HCT116 (cell line): ENCODE data around the gene ELF2. TPM values are rescaled to one million over a fixed set of nuclear protein-coding genes. Genes with fewer than 3 reads are reported as not detected.
A peak's percentile ranks its signal among the peaks of the same experiment; 100 is the strongest.

Experiments used
- ATAC-seq: fragments of 200-7000 bp; cut with Tn5 transposase; 2 replicates; pipeline ENCODE4 v1.9.1; 2020; ENCODE audit warnings: mild to moderate bottlenecking, moderate library complexity
- BruUV-seq: library from RNA; stranded (reverse); fragments of 400-500 nt; replicated peaks from 2 replicates; lab custom pipeline; 2021; lab: Mats Ljungman, UMichigan
- CTCF ChIA-PET: fragments of 300-600 bp; sonication (Branson Sonifier 250); formaldehyde crosslinking; loops from one replicate; lab custom pipeline; 2021; ENCODE audit warnings: antibody characterized with exemption; lab: Charles Lee
- POLR2A ChIA-PET: fragments of 300-600, 350-600 bp; sonication (Branson Sonifier 250); formaldehyde crosslinking; loops from one replicate; lab custom pipeline; 2021; ENCODE audit warnings: antibody characterized with exemption; lab: Charles Lee
- RAD21 ChIA-PET, 2 experiments: fragments of 300-600 bp; sonication (Branson Sonifier 250); formaldehyde crosslinking; loops; one replicate each; lab custom pipeline; 2023; ENCODE audit warnings: low total read pairs in 2 of 2; ENCODE audit not compliant: uncharacterized antibody in 2 of 2, unreplicated experiment in 2 of 2, low non-redundant PET in 1 of 2; lab: Charles Lee
- DNase-seq: peaks from one replicate; pipeline ENCODE4 v3.0.0-alpha.2; 2010; ENCODE audit warnings: low read depth, low spot score
- H2AFZ ChIP-seq: fragments of 200-600 bp; shearing (Covaris generic), sonication (generic); 2 replicates; pipeline ENCODE4 v1.6.1; 2017; ENCODE audit warnings: low read depth, mixed run types, mixed read lengths, antibody characterized with exemption, low read length; ENCODE audit not compliant: poor library complexity, severe bottlenecking
- H3K27ac ChIP-seq: 2 replicates; pipeline ENCODE4 v1.5.1; 2012; ENCODE audit warnings: low read depth, low read length
- H3K27me3 ChIP-seq: fragments of 200-600 bp; sonication (generic); 2 replicates; pipeline ENCODE4 v1.6.1; 2016; ENCODE audit warnings: mixed run types, low read length, mixed read lengths; ENCODE audit not compliant: insufficient read depth
- H3K36me3 ChIP-seq, 2 experiments: fragments of 200-500 bp in 1 of 2; fragments of 200-600 bp in 1 of 2; sonication (Bioruptor generic) in 1 of 2; sonication (generic) in 1 of 2; 2 replicates each; pipeline versions ENCODE4 v1.5.1 to v1.6.1; 2014 to 2016; ENCODE audit warnings: low read length in 2 of 2, inconsistent platforms in 1 of 2, mixed read lengths in 1 of 2, mixed run types in 1 of 2; ENCODE audit not compliant: insufficient read depth in 2 of 2, control insufficient read depth in 1 of 2
- H3K4me1 ChIP-seq, 2 experiments: fragments of 200-600 bp in 1 of 2; sonication (generic) in 1 of 2; 2 replicates each; pipeline versions ENCODE4 v1.5.1 to v1.6.1; 2012 to 2017; ENCODE audit warnings: low read length in 2 of 2, inconsistent platforms in 1 of 2, mild to moderate bottlenecking in 1 of 2, mixed read lengths in 1 of 2, mixed run types in 1 of 2, moderate library complexity in 1 of 2; ENCODE audit not compliant: insufficient read depth in 2 of 2, control insufficient read depth in 1 of 2
- H3K4me2 ChIP-seq: fragments of 200-600 bp; sonication (generic); 2 replicates; pipeline ENCODE4 v1.6.1; 2017; ENCODE audit warnings: mixed run types, low read length, mixed read lengths
- H3K4me3 ChIP-seq, 2 experiments: fragments of 200-600 bp in 1 of 2; sonication (generic) in 1 of 2; replicated peaks in 1 of 2; 2 replicates each; pipeline ENCODE4 v1.5.1; 2011 to 2016; ENCODE audit warnings: low read length in 2 of 2, control low read depth in 1 of 2, low read depth in 1 of 2, mild to moderate bottlenecking in 1 of 2, mixed read lengths in 1 of 2, mixed run types in 1 of 2
- H3K79me2 ChIP-seq: fragments of 200-600 bp; sonication (generic); 2 replicates; pipeline ENCODE4 v1.6.1; 2017; ENCODE audit warnings: mild to moderate bottlenecking, mixed run types, low read length, moderate library complexity, mixed read lengths; ENCODE audit not compliant: insufficient read depth
- H3K9ac ChIP-seq: fragments of 200-600 bp; sonication (generic); 2 replicates; pipeline ENCODE4 v1.6.1; 2016; ENCODE audit warnings: low read length, mixed read lengths
- H3K9me2 ChIP-seq: fragments of 200-600 bp; sonication (generic), shearing (Covaris generic); 2 replicates; pipeline ENCODE4 v1.6.1; 2017; ENCODE audit warnings: mixed run types, mild to moderate bottlenecking, moderate library complexity; ENCODE audit not compliant: insufficient read depth
- H3K9me3 ChIP-seq, 2 experiments: fragments of 200-500 bp in 1 of 2; fragments of 200-600 bp in 1 of 2; sonication (Bioruptor generic) in 1 of 2; sonication (generic) in 1 of 2; 2 replicates each; pipeline ENCODE4 v1.6.1; 2014 to 2017; ENCODE audit warnings: low read length in 2 of 2, mixed read lengths in 2 of 2, inconsistent platforms in 1 of 2, low read depth in 1 of 2, mild to moderate bottlenecking in 1 of 2, mixed run types in 1 of 2, moderate library complexity in 1 of 2; ENCODE audit not compliant: control insufficient read depth in 1 of 2, insufficient read depth in 1 of 2
- H4K20me1 ChIP-seq: fragments of 200-600 bp; sonication (generic), shearing (Covaris generic); 2 replicates; pipeline ENCODE4 v1.6.1; 2017; ENCODE audit warnings: mixed run types, mild to moderate bottlenecking, moderate library complexity; ENCODE audit not compliant: insufficient read depth
- ATF3 ChIP-seq: IDR thresholded peaks from 2 replicates; pipeline ENCODE4 v1.6.1; 2012
- CEBPB ChIP-seq: IDR thresholded peaks from 2 replicates; pipeline ENCODE4 v1.6.1; 2012; ENCODE audit warnings: low read depth
- CTCF ChIP-seq, 3 experiments: fragments of 200-600 bp in 1 of 3; sonication (generic) in 1 of 3; IDR thresholded peaks in 2 of 3; conservative IDR thresholded peaks in 1 of 3; 2 replicates each; pipeline ENCODE4 v1.5.1; 2012 to 2017; ENCODE audit warnings: low read depth in 2 of 3, low read length in 2 of 3, antibody characterized with exemption in 1 of 3, borderline replicate concordance in 1 of 3, control low read depth in 1 of 3, mild to moderate bottlenecking in 1 of 3, mixed read lengths in 1 of 3, mixed run types in 1 of 3, moderate library complexity in 1 of 3; ENCODE audit not compliant: insufficient read depth in 1 of 3
- EGR1 ChIP-seq: IDR thresholded peaks from 2 replicates; pipeline ENCODE4 v1.6.1; 2012; ENCODE audit warnings: low read depth
- ELF1 ChIP-seq: IDR thresholded peaks from 2 replicates; pipeline ENCODE4 v1.6.1; 2012; ENCODE audit warnings: low read depth, borderline replicate concordance
- JUND ChIP-seq: IDR thresholded peaks from 2 replicates; pipeline ENCODE4 v1.6.1; 2012
- POLR2A ChIP-seq: IDR thresholded peaks from 2 replicates; pipeline ENCODE4 v1.7.0; 2011; ENCODE audit warnings: borderline replicate concordance; ENCODE audit not compliant: insufficient read depth, insufficient read length; ENCODE audit errors: extremely low read depth
- POLR2AphosphoS5 ChIP-seq: IDR thresholded peaks from 2 replicates; pipeline ENCODE4 v1.6.1; 2011; ENCODE audit warnings: mild to moderate bottlenecking, low read depth, low read length, moderate library complexity
- REST ChIP-seq: IDR thresholded peaks from 2 replicates; pipeline ENCODE4 v1.6.1; 2012; ENCODE audit warnings: low read depth
- SIN3A ChIP-seq: IDR thresholded peaks from 2 replicates; pipeline ENCODE4 v1.6.1; 2012; ENCODE audit warnings: low read depth
- SP1 ChIP-seq: IDR thresholded peaks from 2 replicates; pipeline ENCODE4 v1.6.1; 2012; ENCODE audit warnings: low read depth
- intact Hi-C: fragments of 100-400 bp; cut with micrococcal nuclease; formaldehyde crosslinking; loops from 2 replicates; pipeline ENCODE4 v1.10.0; 2022
- total RNA-seq: library from RNA; stranded (reverse); gene quantifications from one replicate; pipeline ENCODE4 v1.2.1, GENCODE V29; 2021; ENCODE audit not compliant: unreplicated experiment

Gene ELF2
- total RNA-seq, 1 experiment from 2014 or later = 28.2 TPM

GRCh38 chr4:139018501-139018900, 158.5 kb downstream of the ELF2 start:
- Histone ChIP-seq H3K36me3 (peaks cover 5 to 20% of the 10 kb centered on the region in 2 experiments; a peak in 2 of 4 replicates), H3K9me3 (no peaks in the 10 kb centered on the region), H3K27ac (no peak overlapping the region), H4K20me1 (peaks cover 12% of the 10 kb centered on the region; the same call in 1 of the 2 replicates), H3K4me3 (no peak overlapping the region), H3K4me2 (peak overlapping the region; percentile 81; the same call in 1 of the 2 replicates), H3K9me2 (no peaks in the 10 kb centered on the region), H3K4me1 (peaks cover 20 to 52% of the 10 kb centered on the region in 2 experiments), H3K9ac (no peak overlapping the region), H3K27me3 (no peaks in the 10 kb centered on the region), H2AFZ (no peak overlapping the region), H3K79me2 (peaks cover 77% of the 10 kb centered on the region)
- ChIA-PET RAD21 (no interaction called here), POLR2A (interaction anchor here (0.9 kb wide), 1 partner anchor 60 kb away, joined by 5 read pairs; no protein-coding TSS in a partner anchor), CTCF (interaction anchor here (0.6 to 4.8 kb wide), 2 partner anchors 9 to 12 kb away, joined by 4 to 29 read pairs; no protein-coding TSS in a partner anchor)
- TSS peak; percentile 36 for BruUV-seq
- intact Hi-C loops = loop anchor here (5.0 kb wide), 2 partner anchors 159 to 284 kb away; partner anchors contain the start of genes ELF2, NAA15 and NDUFC1
- DNase-seq = no peak
- TF ChIP-seq EGR1 = 0 out of 2 replicates have a peak, but pooled peaks have one; percentile 9
- no peak for TF ChIP-seq POLR2A
- no peak for ATAC-seq

GRCh38 chr4:139017861-139018260, 159.2 kb downstream of the ELF2 start:
- CTCF ChIA-PET = interaction anchor here (0.6 to 4.8 kb wide), 2 partner anchors 8 to 12 kb away, joined by 4 to 29 read pairs; no protein-coding TSS in a partner anchor
- TF ChIP-seq ELF1 = no peak
- no peak for TF ChIP-seq SP1
- TF ChIP-seq CEBPB = no peak
- TF ChIP-seq CTCF (IDR thresholded peaks at IDR 0.05 in 2 of 3, conservative IDR thresholded peaks at IDR 0.05 in 1 of 3; ENCODE audit: borderline replicate concordance in 1 of 3, insufficient read depth in 1 of 3, low read depth in 2 of 3, low read length in 2 of 3) = no peak
- no peak for TF ChIP-seq POLR2A
- no peak for TF ChIP-seq REST
- no peak for TF ChIP-seq ATF3
- no peak for TF ChIP-seq JUND
- TF ChIP-seq SIN3A = no peak
- no peak for TF ChIP-seq POLR2AphosphoS5

More at GRCh38 chr4:139017861-139018260, 159.2 kb downstream of the ELF2 start:
- no peak for DNase-seq
- no peak for ATAC-seq
- Histone ChIP-seq H3K27ac (no peak overlapping the region), H3K27me3 (no peaks in the 10 kb centered on the region), H3K9ac (no peak overlapping the region), H3K9me2 (no peaks in the 10 kb centered on the region), H2AFZ (no peak overlapping the region), H3K9me3 (no peaks in the 10 kb centered on the region), H4K20me1 (peaks cover 12% of the 10 kb centered on the region; the same call in 1 of the 2 replicates), H3K4me2 (peak overlapping the region; percentile 81), H3K4me3 (no peak overlapping the region), H3K36me3 (peaks cover 3 to 20% of the 10 kb centered on the region in 2 experiments; a peak in 1 of 4 replicates), H3K79me2 (peaks cover 71% of the 10 kb centered on the region), H3K4me1 (peaks cover 20 to 54% of the 10 kb centered on the region in 2 experiments)
- RAD21 ChIA-PET = no interaction called here
- intact Hi-C loops = loop anchor here (5.0 kb wide), 2 partner anchors 159 to 284 kb away; partner anchors contain the start of genes ELF2, NAA15 and NDUFC1
- POLR2A ChIA-PET = interaction anchor here (0.9 kb wide), 1 partner anchor 60 kb away, joined by 5 read pairs; no protein-coding TSS in a partner anchor
- BruUV-seq = no TSS peak
